Measurements from ENCODE around the gene CEP350.

CEP350 gene, protein sequence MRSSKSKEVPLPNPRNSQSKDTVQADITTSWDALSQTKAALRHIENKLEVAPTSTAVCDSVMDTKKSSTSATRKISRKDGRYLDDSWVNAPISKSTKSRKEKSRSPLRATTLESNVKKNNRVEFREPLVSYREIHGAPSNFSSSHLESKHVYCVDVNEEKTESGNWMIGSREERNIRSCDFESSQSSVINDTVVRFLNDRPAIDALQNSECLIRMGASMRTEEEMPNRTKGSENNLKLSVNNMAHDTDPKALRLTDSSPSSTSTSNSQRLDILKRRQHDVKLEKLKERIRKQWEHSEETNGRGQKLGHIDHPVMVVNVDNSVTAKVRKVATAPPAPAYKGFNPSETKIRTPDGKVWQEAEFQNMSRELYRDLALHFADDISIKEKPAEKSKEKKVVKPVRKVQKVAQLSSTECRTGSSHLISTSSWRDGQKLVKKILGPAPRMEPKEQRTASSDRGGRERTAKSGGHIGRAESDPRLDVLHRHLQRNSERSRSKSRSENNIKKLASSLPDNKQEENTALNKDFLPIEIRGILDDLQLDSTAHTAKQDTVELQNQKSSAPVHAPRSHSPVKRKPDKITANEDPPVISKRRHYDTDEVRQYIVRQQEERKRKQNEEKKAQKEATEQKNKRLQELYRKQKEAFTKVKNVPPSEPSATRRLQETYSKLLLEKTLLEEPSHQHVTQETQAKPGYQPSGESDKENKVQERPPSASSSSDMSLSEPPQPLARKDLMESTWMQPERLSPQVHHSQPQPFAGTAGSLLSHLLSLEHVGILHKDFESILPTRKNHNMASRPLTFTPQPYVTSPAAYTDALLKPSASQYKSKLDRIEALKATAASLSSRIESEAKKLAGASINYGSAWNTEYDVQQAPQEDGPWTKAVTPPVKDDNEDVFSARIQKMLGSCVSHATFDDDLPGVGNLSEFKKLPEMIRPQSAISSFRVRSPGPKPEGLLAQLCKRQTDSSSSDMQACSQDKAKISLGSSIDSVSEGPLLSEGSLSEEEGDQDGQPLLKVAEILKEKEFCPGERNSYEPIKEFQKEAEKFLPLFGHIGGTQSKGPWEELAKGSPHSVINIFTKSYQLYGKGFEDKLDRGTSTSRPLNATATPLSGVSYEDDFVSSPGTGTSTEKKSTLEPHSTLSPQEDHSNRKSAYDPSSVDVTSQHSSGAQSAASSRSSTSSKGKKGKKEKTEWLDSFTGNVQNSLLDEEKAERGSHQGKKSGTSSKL (N-terminal part only)

DNA sequence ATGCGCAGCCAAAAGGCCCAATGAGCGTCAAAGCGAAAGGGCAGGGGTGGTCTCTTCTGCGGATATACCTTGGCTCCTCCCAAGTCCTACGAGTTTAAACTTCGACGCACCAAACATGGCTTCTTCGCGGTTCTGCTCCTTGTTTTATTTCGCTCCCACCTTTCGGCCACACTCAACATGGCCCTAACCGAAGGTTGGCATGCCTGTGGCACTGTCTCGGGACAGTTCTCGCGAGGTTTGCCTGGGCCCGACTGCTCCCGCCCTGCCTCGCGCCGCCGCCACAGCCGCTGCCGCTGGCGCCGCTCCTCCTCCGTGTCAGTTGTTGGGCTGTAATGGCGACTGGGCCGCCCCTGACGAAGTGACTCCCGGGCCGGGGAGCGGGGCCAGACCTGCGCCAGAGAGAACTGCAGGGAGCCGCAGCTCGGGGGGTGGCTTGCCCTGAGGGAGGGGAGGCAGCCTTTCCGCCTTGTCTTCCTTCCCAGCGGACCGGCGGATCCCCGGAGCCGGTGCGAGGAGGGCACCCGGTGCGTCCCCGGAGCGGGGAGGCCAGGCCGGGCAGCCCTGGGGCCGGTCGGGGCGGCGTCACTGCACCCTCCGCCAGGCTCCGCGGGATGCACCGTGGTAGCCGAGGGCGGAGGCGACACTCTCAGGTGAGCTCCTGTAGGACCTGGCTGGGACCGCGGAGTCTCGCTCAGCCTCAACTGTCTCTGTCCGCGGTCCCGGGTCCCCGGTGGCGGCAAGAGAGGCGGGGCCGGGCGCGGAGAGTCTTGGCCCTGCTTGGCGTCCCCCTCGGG, at the start of gene CEP350:
CEP350 (plus strand) TSS at position 318 of the 794 bp plus-strand sequence. CDS start 31,372 bp downstream, outside the sequence.
- DNase-seq = peak; percentile 99

DNA sequence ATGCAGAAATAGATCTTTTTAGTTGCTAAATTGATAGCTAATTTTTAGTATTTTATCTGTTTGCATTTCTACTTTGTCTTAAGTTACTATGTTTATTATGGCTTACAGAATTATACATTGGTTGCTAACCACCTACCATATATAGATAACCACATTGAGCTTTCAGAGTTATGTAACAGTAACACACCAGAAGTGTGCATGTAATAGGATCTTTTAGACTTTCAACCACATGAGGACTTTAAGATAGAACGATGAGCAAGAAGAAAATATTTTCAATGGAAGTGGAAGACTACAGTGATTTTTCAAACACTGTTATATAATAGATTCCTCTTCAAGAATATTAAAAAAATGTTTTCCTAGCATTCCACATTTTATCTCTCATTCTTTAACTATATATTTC, 43.7 kb upstream of the CEP350 start:
- DNase-seq = no peak

DNA sequence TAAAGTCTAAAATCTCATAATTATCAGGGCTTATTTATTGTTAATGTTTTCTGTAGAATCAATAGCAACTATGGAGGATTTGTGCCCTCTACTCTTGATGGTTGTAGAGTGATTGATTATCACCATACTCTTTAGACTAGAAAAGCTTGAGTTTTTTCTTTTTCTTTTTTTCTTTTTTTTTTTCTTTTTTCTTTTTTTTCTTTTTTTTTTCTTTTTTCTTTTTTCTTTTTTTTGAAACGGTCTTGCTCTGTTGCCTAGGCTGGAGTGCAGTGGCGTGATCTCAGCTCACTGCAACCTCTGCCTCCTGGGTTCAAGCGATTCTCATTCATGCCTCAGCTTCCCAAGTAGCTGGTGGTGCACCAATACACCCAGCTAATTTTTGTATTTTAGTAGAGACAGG, 42.8 kb upstream of the CEP350 start:
- no peak for DNase-seq

DNA sequence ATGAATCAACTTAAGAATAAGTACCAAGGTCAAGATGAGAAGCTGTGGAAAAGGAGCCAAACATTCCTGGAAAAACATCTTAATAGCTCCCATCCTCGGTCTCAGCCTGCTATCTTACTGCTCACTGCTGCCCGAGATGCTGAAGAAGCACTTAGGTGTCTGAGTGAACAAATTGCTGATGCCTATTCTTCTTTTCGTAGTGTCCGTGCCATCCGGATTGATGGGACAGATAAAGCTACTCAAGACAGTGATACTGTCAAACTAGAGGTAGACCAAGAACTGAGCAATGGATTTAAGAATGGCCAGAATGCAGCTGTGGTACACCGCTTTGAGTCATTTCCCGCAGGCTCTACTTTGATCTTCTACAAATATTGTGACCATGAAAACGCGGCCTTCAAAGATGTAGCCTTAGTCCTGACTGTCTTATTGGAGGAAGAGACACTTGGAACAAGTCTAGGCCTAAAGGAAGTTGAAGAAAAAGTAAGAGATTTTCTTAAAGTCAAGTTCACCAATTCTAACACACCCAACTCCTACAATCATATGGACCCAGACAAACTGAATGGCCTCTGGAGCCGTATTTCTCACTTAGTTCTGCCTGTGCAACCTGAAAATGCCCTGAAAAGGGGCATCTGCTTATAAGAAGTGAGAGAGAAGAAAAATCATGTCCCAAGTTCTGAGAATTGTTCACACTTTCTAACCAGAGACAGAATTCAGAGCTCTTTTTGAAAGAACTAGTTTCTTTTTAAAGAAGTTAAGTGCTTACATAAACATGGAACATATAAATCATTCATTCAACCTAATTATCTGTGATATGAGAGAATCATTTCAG, 36.8 kb upstream of the CEP350 start:
- no peak for DNase-seq

DNA sequence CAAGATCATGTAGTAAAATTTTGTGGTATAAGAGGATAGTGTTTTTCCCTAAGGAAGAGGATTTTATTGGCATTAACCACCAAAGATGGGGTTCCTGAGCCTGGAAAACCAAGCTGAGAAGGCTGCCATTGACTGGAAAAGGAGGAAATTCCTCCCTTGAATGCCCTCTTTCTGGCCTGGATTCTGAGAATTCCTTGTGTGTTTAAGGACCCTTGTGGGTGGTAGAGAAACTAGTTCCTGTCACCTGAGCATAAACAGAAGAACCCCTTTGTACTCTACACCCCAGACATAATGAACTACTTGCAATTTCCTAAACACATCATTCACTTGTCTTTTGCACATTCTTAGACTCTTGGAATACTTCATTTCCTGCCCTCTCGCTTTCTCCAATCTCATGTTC, 33.1 kb upstream of the CEP350 start:
- no peak for DNase-seq

DNA sequence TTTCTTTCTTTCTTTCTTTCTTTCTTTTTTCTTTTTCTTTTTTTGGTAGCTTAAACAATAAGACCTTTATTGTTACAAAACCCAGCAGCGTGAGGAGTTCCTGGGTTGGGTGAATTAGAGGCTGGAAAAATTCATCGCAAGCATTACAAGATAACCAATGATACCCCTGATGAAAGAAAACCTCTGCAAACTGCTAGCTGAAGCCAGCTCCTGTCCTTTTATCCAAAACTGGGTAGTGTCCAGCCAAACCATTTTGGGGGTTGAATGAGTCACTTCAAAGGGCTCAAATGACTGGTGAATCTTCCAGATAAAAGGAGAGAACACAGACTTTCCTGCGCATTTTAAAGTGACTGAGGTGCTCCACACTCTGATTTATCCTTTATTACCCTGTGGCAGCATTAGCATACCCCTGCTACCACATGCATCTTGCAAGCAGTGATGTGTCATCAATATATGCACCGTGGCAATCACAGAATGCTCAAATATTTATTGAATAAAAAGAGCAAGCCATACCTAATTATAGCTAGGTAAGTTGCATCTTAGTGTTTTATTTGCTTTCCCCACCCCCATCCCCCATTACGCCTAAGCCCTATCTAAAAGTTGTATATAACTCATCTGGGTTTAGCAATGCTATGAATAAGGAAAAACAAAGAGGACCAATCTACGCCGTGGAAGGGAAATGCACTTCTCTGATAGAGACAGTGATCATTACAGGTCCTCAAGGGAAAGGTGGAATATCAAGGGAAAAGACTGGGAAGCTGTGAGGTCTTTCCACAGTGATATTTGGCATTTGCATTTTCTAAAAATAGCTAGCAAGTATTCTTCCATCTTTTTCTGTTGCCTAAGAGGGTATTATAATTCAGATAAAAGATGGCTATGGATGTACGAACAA, 32.4 kb upstream of the CEP350 start:
- DNase-seq = no peak

DNA sequence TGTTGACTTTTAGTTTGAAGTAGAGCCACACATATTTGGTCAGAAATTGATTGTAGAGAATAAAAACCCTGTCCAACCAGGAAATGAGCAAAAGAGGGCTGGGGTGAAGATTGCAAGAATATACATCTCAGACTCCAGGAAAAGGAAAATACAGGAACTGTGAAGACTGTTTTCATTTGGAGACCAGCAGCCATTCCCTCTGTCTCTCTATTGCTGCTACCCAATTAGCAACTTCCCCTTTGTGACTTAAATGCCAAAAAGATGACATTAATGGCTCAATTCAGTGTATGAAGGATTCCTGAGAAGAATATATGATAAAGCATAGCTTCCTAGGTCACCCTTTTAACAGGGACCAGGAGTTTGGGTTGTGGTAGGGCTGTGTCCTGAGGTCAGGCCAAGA, 31.6 kb upstream of the CEP350 start:
- DNase-seq = no peak

DNA sequence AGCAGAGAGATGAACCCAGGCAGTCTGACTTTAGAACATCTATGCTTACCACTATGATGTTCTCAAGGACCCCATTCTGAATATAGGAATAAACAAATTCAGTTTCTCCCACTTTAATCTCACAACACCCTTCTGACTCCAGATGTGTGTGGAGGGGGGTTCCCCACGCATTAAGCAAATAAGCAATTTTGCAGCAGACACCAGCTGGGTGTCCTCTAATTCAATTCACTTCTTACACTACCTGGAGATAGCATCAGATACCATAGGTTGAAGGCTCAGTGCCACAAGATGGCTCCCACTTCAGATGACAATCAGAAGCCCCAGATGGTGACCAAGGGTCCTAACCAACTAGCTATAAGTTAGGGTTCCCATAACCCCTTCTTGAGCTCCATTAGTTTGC, 30.3 kb upstream of the CEP350 start:
- no peak for DNase-seq

DNA sequence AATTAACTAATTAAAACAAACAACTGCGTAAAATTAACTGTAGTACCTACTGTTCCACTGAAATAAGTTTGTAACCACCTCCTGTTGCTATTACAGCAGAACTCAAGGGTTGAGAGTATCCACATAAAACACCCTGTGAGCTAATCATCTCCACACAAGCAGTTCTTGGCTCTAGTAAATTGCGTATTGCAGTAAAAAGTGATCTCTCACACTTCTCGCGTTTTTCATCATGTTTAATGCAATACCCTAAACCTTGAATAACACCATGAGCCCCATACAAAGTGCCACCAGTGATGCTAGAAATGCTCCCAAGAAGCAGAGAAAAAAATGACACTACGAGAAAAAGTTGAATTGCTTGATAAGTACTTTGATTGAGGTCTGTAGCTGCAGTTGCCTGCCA, 29.3 kb upstream of the CEP350 start:
- no peak for DNase-seq

DNA sequence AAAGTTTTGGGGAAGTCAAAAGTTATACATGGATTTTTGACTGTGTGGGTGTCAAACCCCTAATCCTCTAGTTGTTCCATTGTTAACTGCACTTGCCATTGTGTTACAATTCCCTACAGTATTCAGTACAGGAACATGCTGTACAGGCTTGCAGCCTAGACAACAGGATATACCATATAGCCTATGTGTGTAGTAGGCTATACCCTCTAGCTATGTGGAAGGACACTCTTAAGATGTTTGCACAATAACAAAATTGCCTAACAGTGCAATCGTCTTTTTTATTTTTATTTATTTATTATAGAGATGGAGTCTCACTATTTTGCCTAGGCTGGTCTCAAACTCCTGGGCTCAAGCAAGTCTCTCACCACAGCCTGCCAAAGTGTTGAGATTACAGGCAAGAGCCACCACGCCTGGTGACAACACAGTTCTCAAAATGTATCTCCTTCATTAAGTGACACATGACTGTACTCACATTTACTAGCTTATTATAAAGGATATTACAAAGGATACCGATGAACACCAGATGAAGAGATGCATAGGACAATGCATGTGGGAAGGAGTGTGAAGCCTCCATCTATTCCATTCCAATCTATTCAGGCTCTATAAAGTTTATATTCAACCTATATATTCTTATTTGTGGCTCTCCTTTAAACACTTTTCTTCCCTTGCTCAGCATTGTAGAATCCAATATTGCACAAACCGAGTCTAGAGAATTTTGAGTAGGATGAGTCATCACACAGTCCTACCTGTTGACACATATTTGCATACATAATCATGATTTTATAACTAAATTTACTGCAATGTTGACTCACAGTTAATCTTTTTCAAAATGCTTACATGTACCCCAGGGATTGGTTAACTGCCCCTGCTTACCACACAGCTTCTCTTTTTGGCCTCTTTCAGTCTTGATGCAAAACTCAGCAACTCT, 28.4 kb upstream of the CEP350 start:
- no peak for DNase-seq

DNA sequence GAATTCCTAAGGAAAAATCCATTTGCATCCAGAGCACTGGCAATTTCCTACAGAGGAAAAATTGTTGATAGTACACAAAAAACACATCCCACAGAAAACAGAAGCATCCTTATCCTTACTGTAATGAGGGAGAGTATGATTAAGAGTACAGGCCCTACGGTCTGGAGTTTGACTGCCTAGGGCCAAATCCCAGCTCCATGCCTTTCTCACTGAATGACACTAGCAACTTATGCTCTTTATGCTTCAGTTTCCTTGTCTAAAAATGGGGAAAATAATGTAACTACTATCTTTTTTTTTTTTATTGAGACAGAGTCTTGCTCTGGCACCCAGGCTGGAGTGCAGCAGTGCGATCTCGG, 27.8 kb upstream of the CEP350 start:
- DNase-seq = no peak

DNA sequence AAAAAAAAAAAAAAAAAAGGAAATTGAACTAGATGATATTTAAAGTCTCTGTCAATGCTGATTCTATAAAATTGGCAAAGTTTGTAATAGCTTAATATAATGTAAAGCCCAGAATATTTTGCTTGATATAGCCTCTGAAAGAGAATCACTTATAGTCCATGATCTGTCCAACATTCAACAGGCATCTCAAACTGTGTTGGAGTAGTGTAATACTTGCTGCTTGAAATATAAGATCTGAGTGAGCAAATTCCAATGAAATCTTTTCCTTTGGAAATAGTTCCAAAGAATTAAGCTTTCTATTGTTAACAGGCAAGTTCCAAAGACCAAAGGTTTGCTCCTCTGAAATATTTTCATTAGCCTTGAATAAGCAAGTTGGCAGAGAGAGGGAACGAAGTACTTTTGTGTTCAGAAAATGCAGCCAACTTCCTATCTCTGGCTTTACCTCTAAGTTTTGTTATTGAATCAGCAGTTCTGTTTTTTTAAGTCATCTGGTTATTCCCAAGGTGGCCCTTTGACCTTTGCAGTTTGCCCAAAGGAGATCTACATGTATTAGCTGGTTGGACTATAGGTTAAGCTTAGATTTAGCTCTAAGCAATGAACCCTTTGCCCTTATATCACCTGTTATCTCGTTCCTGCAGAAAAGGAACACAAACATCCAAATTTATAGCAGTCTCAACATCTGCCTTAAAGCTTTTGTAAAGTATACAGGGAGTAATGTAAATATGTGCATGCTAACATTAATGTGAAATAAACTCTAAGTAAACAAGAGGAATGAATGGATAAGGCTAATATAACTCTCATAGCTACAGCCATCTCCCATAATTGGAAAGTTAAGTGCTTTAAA, 24.4 kb upstream of the CEP350 start:
- no peak for DNase-seq

DNA sequence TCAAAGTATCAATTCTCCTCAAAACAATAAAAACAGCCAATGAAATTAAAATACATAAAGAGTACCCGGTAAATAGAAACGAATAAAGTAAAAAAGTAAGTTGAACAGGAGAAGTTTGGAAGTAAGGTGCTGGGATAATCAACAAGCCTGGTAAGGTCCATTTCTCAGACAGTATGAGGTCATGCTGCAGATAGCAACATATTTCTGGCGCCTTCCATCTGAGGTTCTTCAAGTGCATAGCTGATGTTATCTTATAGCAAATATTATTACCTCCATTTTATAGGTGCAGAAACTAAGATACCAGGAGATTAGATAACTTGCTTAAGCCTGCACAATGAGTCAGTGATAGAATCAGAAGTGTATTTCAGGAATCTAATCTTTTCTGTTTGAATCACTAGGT, 23.7 kb upstream of the CEP350 start:
- no peak for DNase-seq

DNA sequence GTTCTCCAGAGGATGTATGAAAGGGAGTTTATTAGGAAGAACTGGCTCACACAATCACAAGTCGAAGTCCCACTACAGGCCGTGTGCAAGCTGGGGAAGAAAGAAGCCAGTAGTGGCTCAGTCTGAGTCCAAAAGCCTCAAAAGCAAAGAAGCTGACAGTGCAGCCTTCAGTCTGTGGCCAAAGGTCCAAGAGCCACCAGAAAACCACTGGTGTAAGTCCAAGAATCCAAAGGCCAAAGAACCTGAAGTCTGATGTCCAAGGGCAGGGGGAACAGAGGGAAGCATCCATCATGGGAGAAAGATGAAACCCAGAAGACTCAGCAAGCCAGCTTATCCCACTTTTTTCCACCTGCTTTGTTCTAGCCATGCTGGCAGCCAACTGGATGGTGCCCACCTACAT, 21.4 kb upstream of the CEP350 start:
- no peak for DNase-seq

DNA sequence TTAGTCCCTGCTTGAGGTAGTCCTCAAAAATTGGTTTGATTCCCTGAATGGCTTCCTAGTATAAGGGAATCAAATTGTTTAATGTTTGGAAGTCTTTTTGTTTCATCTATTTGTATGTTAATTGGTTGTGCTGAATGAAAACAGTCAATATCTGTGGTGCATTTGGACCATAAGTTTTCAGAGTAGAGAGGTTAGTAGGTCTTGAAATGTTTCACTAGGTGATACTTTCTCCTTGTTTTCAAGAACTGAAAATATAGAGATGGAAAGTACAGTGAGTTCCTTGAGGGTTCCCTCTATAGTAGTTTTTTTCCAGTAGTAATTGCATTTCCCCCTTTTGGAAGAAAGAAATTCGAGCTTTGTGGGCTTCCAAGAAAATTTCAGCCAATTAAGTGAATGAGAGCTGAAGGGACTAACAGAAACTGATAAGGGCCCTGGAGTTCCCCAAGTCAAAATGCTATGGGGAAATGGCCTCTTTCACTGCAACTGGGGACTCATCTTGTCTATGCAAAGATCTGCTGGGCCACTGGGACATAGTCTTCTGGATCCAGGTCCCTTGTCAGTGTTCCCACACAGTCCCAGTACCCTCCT, 18.6 kb upstream of the CEP350 start:
- no peak for DNase-seq

DNA sequence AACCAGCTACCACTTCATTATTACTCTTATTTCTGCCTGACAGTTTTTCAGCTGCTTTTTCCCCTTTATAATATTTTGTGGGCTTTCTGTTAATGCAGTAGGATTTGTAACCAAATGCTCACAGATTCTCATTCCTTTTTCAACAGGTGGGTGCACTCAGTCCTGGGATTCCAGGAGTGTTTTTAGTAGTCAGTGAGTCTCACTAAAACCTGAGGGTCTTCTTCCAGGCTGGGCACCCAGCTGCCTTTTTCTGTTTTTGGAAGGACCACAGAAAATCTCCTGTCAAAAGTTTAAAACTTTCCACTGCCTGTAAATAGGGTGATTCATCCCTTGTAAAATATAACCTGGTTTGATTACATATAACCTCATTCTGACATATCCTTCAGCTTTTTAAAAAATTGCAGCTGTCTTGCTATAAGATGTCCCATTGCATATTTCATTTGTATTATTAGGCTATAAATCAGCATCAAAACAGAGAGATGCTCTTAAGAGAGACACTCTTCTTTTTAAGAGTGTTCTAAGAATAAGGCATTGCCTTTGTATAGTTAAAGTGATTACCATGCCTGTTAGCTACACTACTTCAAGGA, 16.8 kb upstream of the CEP350 start:
- no peak for DNase-seq

DNA sequence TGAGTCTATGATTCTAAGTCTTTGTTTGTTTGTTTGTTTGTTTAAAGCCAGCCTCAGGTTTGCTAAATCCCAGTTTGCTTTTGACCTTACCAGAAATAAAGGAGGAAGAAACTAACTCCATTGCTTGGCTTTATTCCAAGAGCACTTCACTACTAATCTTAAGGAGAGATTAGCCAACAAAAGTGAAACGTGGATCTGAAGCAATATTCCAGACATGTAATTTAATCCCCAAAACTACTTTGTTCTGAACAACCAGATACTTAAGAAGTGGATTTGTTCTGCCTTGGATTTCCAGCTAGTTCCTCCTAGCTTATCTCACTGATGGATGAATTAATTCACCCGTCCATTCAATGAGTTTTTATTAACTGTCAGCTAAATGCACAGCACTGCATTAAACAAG, 15.9 kb upstream of the CEP350 start:
- DNase-seq = no peak

DNA sequence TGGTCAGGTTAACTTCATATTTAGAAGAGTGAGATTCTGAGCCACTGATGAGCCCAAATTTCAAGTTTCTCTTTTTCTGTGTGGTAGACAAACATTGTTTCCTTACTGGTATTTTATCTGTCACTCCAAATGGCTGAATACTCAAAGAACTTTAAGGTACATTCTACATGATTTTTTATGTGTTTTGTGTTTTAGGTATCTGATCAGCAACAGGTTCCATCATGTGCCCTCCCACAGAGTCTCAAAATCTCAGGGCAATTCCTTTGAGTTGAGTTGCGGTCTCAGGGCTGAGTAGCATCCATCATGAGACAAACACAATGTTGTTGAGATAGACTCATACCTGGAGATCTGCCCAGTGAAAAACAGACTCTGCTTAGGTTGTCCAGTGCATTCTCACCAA, 14.7 kb upstream of the CEP350 start:
- no peak for DNase-seq

All from right hindlimb (tissue), 1 donor.